Activated CD4-positive, alpha-beta T cell treated with anti-CD3 and anti-CD28 coated beads, Interleukin-2, amount 50 U/mL, for 16 hours (primary cell): Measurements from ENCODE around the gene OST4.

Experiments used
- DNase-seq: peaks from one replicate; pipeline ENCODE4 v3.0.0-alpha.2; 2020

OST4 gene

GRCh38 chr2:27023740-27024139, 47.7 kb downstream of the OST4 start:
- no peak for DNase-seq

GRCh38 chr2:27021253-27022049, 50.0 kb downstream of the OST4 start:
- DNase-seq, result no peak
